PFSK-1 (cell line): Measurements from ENCODE around the gene FAM174C.

Experiments
- FOXP2 ChIP-seq: optimal IDR thresholded peaks from 2 replicates; pipeline ENCODE3; 2011; ENCODE audit warnings: borderline replicate concordance, control low read depth, inconsistent platforms; ENCODE audit not compliant: insufficient read depth; ENCODE audit errors: extremely low read length, extremely low read depth
- POLR2AphosphoS5 ChIP-seq: IDR thresholded peaks from 2 replicates; pipeline ENCODE4 v1.6.1; 2012; ENCODE audit warnings: low read depth, mild to moderate bottlenecking, control low read depth, low read length, moderate library complexity
- REST ChIP-seq, 2 experiments: IDR thresholded peaks; 2 replicates each; pipeline versions ENCODE4 v1.6.1 to v1.8.0; 2011 to 2012; ENCODE audit warnings: low read depth in 2 of 2, low read length in 2 of 2, control low read depth in 1 of 2, inconsistent platforms in 1 of 2, mild to moderate bottlenecking in 1 of 2, moderate library complexity in 1 of 2; ENCODE audit not compliant: insufficient read depth in 1 of 2
- SIN3A ChIP-seq: IDR thresholded peaks from 2 replicates; pipeline ENCODE4 v1.6.1; 2012; ENCODE audit warnings: mild to moderate bottlenecking, low read length, moderate library complexity, borderline replicate concordance; ENCODE audit not compliant: insufficient read depth
- TAF1 ChIP-seq: IDR thresholded peaks from 2 replicates; pipeline ENCODE4 v1.6.1; 2012; ENCODE audit warnings: low read length, control low read depth, borderline replicate concordance; ENCODE audit not compliant: insufficient read depth

Gene FAM174C

GRCh38 chr19:1254530-1255185, 20.7 kb upstream of the FAM174C start:
- TF ChIP-seq FOXP2 (no peak), POLR2AphosphoS5 (no peak), REST (IDR thresholded peaks at IDR 0.05; ENCODE audit: insufficient read depth in 1 of 2, low read depth in 2 of 2, low read length in 2 of 2) (no peak), TAF1 (no peak), SIN3A (no peak)

- TF ChIP-seq POLR2AphosphoS5: no peak
- no peak for TF ChIP-seq SIN3A
- no peak for TF ChIP-seq REST (IDR thresholded peaks at IDR 0.05; ENCODE audit: insufficient read depth in 1 of 2, low read depth in 2 of 2, low read length in 2 of 2)
- TF ChIP-seq TAF1: no peak
- no peak for TF ChIP-seq FOXP2
Measured at GRCh38 chr19:1255186-1256161, 19.9 kb upstream of the FAM174C start.

DNA sequence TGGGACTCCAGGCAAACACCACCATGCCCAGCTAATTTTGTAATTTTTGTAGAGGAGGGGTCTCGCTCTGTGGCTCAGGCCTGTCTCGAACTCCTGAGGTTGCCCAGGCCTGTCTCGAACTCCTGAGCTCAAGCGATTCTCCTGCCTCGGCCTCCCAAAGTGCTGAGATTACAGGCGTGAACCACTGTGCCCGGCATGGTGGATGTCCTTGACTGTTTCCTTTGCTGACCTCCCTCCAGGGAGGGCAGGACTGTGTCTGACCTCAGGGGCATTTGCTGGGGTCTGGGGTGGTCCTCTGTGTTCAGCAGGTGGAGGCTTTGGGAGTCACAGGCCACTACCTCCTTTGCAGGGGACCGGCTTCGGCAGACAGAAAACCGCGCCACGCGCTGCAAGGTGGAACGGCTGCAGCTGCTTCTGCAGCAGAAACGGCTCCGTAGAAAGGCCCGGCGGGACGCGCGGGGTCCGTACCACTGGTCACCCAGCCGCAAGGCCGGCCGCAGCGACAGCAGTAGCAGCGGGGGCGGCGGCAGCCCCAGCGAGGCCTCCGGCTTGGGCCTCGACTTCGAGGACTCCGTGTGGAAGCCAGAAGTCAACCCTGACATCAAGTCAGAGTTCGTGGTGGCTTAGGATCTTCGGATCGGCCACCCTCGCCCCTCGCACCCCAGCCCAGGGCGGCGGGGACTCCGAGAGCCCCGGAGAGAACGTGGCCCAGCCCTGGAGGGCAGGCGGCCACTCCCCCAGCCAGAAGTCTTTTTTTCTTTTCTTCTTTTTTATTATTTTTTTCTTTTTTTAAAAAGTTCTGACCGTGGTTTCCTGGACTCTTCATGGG, 18.5 kb upstream of the FAM174C start:
- TF ChIP-seq POLR2AphosphoS5 (peak; percentile 55), FOXP2 (no peak), TAF1 (no peak), SIN3A (no peak), REST (IDR thresholded peaks at IDR 0.05; ENCODE audit: insufficient read depth in 1 of 2, low read depth in 2 of 2, low read length in 2 of 2) (no peak)

DNA sequence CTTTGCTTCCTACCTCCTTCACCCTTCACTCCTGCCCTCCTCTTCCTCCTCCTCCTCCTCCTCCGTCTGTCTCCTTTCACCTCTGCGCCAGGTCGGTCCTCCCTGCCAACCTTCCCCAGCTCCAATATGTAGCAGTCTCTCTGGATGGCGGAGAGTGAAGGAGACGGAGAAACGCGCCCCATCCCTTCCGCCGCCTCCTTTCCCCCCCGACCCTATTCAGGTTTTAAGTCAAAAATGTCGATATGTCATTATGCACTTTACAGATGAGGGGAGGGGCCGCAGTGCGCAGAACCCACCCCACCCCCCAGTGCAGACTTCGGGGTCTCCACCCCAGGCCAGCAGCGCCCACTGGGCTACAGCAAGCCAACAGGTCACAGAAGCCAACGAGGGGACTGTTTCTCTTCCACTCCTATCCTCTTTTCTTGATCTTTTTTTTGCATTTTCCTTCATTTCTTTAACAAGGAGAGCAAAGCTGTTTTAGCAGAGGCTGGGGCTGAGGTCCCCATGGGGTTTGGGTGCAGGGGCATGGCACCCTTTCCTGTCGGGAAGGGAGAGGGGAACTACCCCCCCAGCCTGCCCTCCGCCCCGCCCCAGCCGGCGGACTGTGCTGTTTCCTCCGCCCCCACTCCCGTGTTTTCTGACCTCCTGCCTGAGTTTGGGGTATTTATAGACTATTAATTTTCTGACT, 17.7 kb upstream of the FAM174C start:
- TF ChIP-seq SIN3A: no peak
- no peak; the same call in 1 of the 2 replicates for TF ChIP-seq POLR2AphosphoS5
- no peak for TF ChIP-seq FOXP2

DNA sequence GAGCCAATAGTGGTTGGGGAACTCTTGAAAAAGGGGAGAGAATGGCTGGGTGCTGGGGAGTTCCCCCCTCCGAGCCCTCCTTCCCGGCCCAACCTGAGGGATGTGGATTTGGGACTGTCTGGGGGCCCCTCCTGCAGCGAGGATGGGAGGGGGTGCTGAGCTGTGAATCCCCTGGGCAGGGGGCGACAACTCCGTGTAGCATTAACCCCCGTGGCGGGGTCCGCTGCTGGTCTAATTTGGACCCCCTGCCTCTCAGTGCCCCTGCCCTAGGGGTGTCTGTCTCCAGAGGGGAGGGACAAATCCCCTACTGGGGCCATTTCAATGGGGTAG, 17.2 kb upstream of the FAM174C start:
- TF ChIP-seq FOXP2 (no peak), POLR2AphosphoS5 (no peak), TAF1 (no peak), SIN3A (no peak), REST (IDR thresholded peaks at IDR 0.05; ENCODE audit: insufficient read depth in 1 of 2, low read depth in 2 of 2, low read length in 2 of 2) (no peak)
